GM12872 (cell line): ENCODE data around the gene LIMS2.

Experiments used
- TF ChIP-seq, protein P1 (sequence below): IDR thresholded peaks from 3 replicates; pipeline ENCODE4 v1.5.1; 2011; ENCODE audit warnings: low read depth, mild to moderate bottlenecking, low read length, moderate library complexity; ENCODE audit not compliant: insufficient read depth

Gene LIMS2

DNA sequence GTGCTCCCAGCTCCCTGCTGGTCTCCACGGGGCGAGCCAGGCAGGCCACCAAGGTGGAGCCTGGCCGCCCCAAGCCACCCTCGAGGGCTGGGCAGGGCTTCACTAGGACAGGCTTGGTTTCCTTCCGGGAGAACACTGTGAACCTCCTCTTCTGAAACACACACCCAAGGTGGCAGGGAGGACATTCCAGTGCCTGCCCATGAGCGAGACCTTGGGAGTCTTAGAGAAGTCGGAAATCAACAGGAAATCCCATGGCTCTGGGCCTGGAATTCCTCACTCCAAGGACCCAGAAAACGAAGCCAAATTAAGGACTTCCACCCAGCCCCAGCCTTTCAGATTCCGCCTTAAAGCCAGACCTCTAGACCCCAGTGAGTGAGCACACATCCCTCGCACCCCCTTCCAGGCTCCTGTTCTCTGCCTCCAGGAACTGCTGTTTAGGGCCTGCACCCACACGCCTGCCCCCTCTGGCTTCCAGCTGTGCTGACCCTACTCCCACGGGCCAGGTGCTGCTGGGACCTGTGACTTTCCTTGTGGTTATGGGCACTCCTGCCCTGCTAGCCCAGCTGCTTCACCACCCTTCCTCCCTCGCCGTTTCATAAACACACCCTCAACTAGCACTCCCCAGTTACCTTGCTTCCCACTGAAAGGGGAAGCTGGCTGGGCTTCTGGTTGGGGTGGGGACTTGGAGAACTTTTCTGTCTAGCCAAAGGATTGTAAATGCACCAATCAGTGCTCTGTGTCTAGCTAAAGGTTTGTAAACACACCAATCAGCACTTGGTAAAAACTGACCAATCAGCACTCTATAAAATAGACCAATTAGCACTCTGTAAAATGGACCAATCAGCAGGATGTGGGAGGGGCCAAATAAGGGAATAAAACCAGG lies 15.7 kb downstream of the LIMS2 start:
- TF ChIP-seq, protein P1, sequence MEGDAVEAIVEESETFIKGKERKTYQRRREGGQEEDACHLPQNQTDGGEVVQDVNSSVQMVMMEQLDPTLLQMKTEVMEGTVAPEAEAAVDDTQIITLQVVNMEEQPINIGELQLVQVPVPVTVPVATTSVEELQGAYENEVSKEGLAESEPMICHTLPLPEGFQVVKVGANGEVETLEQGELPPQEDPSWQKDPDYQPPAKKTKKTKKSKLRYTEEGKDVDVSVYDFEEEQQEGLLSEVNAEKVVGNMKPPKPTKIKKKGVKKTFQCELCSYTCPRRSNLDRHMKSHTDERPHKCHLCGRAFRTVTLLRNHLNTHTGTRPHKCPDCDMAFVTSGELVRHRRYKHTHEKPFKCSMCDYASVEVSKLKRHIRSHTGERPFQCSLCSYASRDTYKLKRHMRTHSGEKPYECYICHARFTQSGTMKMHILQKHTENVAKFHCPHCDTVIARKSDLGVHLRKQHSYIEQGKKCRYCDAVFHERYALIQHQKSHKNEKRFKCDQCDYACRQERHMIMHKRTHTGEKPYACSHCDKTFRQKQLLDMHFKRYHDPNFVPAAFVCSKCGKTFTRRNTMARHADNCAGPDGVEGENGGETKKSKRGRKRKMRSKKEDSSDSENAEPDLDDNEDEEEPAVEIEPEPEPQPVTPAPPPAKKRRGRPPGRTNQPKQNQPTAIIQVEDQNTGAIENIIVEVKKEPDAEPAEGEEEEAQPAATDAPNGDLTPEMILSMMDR: no peak

DNA sequence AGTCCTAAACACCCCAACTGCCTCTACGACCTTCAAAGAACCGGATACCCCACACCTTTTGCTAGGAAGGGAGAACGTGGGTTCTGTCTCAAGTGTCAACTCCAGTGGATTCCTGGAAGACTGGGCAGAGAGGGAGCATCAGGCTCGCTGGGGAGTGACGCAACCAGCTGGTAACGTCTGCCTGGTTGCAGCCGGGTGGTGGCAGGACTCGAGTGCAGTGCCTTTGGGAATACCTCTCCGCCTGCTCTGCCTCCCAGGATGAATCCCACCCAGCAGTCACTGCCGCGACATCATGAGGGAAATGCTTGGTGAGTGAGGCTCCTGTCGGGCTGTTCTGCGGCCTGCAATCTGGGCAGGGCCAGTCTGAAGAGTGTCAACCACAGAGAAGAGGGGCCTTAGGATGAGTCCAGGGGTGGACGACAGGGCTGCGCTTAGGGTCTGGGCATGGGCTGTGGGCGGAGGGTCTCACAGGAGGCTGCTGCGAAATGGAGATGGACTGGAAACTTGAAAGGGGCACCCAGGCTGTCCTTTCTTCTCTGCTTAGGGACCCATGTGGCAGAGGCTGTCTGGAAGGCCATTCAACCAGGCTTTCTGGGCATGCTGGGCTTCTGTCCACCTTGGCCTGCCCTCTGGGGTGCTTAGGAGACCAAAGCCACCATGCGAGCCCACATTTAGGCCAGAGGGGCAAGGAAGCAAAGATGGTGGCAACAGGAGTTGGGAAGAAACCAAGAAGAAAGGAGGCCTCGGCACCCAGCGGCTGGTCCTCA lies 16.5 kb downstream of the LIMS2 start:
- TF ChIP-seq, protein P1: no peak

DNA sequence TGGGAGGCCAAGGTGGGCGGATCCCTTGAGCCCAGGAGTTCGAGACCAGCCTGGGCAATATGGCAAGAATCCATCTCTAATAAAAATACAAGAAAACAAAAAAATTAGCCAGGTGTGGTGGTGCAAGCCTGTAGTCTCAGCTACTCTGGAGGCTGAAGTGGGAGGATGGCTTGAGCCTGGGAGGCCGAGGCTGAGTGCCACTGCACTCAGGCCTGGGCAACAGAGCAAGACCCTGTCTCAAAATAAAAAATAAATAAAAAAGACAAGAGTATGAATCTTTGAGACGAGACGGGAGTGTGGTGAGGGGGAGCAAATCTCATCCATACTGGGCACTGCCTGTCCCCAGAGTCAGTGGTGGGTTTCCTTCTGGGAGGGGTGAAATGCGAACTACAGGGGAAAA lies 17.2 kb downstream of the LIMS2 start:
- TF ChIP-seq, protein P1: no peak

DNA sequence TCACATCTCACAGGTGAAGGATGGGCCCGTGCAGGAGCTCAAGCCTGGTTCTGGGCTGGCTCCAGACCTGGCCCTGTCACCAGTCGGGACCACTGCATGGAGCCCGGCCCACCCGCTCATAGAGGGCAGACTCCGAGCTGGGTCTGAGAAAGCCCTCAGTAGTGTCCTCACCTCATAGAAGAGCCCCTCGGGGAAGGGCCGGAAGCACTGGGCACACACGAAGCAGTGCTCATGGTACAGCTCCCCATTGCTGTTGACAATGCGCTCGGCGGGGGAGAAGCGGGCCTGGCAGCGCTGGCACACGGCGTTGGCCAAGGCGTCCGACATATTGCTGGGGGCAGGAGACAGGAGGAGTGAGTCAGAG lies 18.1 kb downstream of the LIMS2 start:
- TF ChIP-seq, protein P1: no peak

DNA sequence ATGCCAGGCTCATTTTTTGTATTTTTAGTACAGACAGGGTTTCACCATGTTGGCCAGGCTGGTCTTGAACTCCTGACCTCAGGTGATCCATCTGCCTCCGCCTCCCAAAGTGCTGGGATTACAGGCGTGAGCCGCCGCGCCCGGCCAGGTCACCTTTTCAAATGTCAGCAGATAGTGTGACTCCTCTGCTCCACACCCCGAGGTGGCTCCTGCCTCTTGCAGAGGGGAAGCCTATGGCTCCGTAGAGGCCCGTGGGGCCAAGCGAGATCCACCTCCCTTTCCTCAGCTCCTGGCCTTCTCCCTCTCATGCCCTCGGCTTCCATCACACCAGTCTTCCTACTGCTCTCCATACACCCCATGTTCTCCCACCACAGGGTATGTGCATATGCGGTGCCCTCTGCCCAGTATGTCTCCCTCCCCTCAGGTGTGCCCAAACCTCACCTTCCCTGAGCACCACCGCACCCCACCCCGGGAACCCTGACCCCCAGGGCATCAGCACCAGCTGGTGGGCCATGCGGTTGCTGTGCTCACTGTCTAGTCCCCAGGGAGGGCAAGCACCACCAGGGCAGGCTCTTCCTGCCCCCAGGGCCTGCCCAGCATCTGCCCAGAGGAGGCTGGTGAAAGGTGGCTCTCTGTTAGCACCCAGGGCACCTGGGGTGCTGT lies 18.6 kb downstream of the LIMS2 start:
- TF ChIP-seq, protein P1: no peak

DNA sequence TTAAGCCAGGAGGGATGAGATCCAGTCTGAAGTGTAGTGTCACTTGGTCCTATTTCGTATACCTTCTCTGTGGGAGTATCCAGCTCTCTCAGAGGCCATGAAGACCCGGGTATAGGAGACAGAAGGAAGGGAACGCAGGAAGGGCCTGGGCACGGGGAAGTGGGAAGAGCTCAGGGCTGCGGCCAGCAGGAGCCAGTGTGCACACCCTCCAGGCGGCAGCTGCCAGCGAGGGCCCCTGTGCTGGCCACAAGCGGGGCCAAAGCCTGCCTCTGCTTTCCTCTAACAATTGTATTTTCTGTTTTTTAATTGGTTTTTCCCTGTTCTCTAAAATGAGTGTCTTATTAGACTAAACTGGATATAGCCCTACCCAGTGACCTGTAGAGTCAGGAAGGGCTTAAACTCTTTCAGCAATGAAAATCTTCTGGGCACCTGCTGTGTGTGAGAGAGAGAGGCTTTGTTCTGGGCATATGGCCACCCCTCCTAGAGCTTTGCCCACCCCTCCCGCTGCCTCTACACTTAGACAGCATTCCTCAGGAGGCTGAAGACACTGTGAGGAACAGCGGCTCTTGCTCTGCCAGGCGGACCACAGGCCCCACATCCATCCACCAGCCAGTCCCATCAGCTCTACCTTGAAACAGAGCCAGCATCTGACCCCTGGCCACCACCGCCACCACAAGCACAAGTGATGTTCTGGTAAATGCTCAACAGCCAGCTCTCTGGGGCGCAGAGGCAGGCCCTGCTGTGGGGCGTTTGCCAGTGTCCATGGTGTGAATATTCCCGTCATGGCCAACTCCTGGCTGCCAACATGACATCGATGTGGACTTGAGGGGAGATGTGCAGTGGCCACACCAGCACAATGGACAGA lies 19.9 kb downstream of the LIMS2 start:
- TF ChIP-seq, protein P1: no peak

DNA sequence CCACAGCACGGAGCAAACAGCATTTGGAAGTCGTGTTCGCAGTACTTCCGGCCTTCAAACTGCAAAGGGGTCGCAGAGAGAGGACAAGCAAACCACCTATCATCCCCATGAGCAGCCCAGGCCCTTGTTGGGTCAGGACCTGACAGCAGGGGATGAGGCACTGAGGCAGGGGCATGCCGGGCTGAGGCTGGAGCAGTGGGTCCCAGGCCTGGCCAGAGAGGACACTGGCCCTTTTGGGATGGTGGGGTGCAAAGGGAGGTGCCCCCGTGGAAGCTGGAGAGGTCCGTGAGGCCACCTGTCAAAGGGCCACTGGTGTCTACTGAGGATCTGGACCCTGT lies 20.5 kb downstream of the LIMS2 start:
- TF ChIP-seq, protein P1: no peak
